ENCODE data around the gene ZFAND5. TPM values are rescaled to one million over a fixed set of nuclear protein-coding genes. Genes with fewer than 3 reads are reported as not detected.
A peak's percentile ranks its signal among the peaks of the same experiment; 100 is the strongest.

The ZFAND5 gene
- total and polyA plus RNA-seq, 9 donors, result 146 to 904 (median 208) TPM

GRCh38 chr9:72356041-72356582 is 8.9 kb downstream of the ZFAND5 start:
- H3K27me3 ChIP-seq, result no peaks in the 10 kb centered on the region
- no peak overlapping the region for H3K4me3 ChIP-seq
- no peak for TF ChIP-seq CTCF (IDR thresholded peaks at IDR 0.05)
- TF ChIP-seq POLR2A (IDR thresholded peaks at IDR 0.05), result no peak
- TF ChIP-seq EP300 (IDR thresholded peaks at IDR 0.05), result no peak
- WGBS, 3 donors, result 53 to 59% (median 58%) methylated on average over 8 of the region's 8 CpGs
- no peaks in the 10 kb centered on the region for H3K36me3 ChIP-seq
- DNase-seq, result no peak
- no peak overlapping the region for H3K27ac ChIP-seq
- intact Hi-C loops (cut with DNase I), result loop anchor here in 1 of 4 donors (5.0 kb wide), 1 partner anchor 236 kb away; no protein-coding TSS in a partner anchor
- no peaks in the 10 kb centered on the region for H3K9me3 ChIP-seq
- H3K4me1 ChIP-seq (ENCODE audit: insufficient read depth), result no peaks in the 10 kb centered on the region

- Histone ChIP-seq H3K27ac (no peak overlapping the region), H3K27me3 (no peaks in the 10 kb centered on the region), H3K4me1 (ENCODE audit: insufficient read depth) (no peaks in the 10 kb centered on the region), H3K4me3 (no peak overlapping the region), H3K36me3 (no peaks in the 10 kb centered on the region), H3K9me3 (no peaks in the 10 kb centered on the region)
- intact Hi-C loops (cut with DNase I), result loop anchor here in 1 of 4 donors (5.0 kb wide), 1 partner anchor 237 kb away; no protein-coding TSS in a partner anchor
- TF ChIP-seq CTCF (IDR thresholded peaks at IDR 0.05) (no peak), POLR2A (IDR thresholded peaks at IDR 0.05) (no peak), EP300 (IDR thresholded peaks at IDR 0.05) (no peak)
- WGBS, 3 donors, result 76 to 85% (median 81%) methylated on average over 4 of the region's 4 CpGs
- no peak for DNase-seq
Measured at GRCh38 chr9:72355153-72355552, 9.9 kb downstream of the ZFAND5 start.

- WGBS, 3 donors, result 86 to 87% (median 86%) methylated on average over 1 of the region's 1 CpG
- H3K4me3 ChIP-seq, result no peak overlapping the region
- DNase-seq, result no peak
- no peaks in the 10 kb centered on the region for H3K27me3 ChIP-seq
- no peaks in the 10 kb centered on the region for H3K36me3 ChIP-seq
- no peaks in the 10 kb centered on the region for H3K4me1 ChIP-seq (ENCODE audit: insufficient read depth)
- no peak overlapping the region for H3K27ac ChIP-seq
- no peaks in the 10 kb centered on the region for H3K9me3 ChIP-seq
- intact Hi-C loops (cut with DNase I), result loop anchor here in 1 of 4 donors (5.0 kb wide), 1 partner anchor 238 kb away; no protein-coding TSS in a partner anchor
- TF ChIP-seq POLR2A (IDR thresholded peaks at IDR 0.05) (no peak), CTCF (IDR thresholded peaks at IDR 0.05) (no peak)
Measured at GRCh38 chr9:72354704-72355103, 10.3 kb downstream of the ZFAND5 start.

- 92 to 94% (median 94%) methylated on average over 4 of the region's 4 CpGs for WGBS, 3 donors
- intact Hi-C loops (cut with DNase I), result no loop called here
- no peaks in the 10 kb centered on the region for H3K4me1 ChIP-seq (ENCODE audit: insufficient read depth)
- no peaks in the 10 kb centered on the region for H3K9me3 ChIP-seq
- H3K27ac ChIP-seq, result no peak overlapping the region
- no peaks in the 10 kb centered on the region for H3K27me3 ChIP-seq
- TF ChIP-seq EP300 (IDR thresholded peaks at IDR 0.05) (no peak), CTCF (IDR thresholded peaks at IDR 0.05) (no peak), POLR2A (IDR thresholded peaks at IDR 0.05) (peak; percentile 29)
- no peaks in the 10 kb centered on the region for H3K36me3 ChIP-seq
- DNase-seq, result peak in 1 of 5 donors; percentile 40
- no peak overlapping the region for H3K4me3 ChIP-seq
Measured at GRCh38 chr9:72353455-72354116, 11.4 kb downstream of the ZFAND5 start.
